ENCODE measurements around the gene KLF8.

Gene KLF8

DNA sequence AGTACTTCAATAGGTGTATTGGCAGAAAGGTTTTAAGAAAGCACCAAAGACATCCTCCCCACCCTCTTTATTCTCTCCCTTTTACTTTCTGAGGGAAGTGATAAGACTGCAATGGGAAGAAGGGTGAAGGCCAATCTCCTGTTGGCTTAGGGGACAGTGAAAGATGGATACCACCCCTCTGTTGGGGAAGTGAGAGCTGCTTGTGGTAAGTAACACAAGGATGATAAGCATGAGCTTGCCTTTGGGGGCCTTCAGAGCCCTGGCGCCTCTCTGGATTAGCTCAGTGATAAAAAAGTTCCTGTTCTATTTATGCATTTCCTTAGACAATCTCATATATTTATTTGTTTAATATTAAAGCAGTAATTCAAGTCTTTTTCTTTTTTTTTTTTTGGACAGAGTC is 5.2 kb upstream of the KLF8 start:
- TF ChIP-seq, protein P1, sequence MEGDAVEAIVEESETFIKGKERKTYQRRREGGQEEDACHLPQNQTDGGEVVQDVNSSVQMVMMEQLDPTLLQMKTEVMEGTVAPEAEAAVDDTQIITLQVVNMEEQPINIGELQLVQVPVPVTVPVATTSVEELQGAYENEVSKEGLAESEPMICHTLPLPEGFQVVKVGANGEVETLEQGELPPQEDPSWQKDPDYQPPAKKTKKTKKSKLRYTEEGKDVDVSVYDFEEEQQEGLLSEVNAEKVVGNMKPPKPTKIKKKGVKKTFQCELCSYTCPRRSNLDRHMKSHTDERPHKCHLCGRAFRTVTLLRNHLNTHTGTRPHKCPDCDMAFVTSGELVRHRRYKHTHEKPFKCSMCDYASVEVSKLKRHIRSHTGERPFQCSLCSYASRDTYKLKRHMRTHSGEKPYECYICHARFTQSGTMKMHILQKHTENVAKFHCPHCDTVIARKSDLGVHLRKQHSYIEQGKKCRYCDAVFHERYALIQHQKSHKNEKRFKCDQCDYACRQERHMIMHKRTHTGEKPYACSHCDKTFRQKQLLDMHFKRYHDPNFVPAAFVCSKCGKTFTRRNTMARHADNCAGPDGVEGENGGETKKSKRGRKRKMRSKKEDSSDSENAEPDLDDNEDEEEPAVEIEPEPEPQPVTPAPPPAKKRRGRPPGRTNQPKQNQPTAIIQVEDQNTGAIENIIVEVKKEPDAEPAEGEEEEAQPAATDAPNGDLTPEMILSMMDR (conservative IDR thresholded peaks at IDR 0.05; ENCODE audit: low read depth) = no peak
- DNase-seq (ENCODE audit: low spot score) = no peak
- no peak overlapping the region for H3K27ac ChIP-seq
- ChIA-PET POLR2A (ENCODE audit: low non-redundant PET) (no interaction called here), CTCF (interaction anchor here (0.6 kb wide), 1 partner anchor 833 kb away, joined by 3 read pairs; no protein-coding TSS in a partner anchor)

DNA sequence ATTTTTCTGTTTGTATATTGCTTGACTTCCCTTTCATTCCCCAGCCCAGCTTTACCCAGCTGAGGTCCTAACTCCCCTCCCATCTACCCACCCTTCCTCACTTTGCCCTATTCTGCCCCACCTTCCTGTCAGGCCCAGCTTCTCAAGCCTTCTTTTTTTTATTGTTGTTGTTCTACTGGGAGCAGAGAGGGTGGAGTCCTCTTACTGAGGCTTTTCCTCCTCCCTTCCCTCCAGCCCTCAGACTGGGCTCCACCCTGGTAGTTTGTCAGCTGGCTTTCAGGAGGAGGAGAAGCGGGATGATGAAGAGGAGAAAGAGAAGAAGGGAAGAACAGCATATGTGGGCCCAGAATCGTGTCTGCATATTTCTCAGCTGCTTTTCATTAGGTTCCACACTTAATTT is 3.2 kb upstream of the KLF8 start:
- ChIA-PET CTCF (no interaction called here), POLR2A (ENCODE audit: low non-redundant PET) (no interaction called here)
- TF ChIP-seq, protein P1 (conservative IDR thresholded peaks at IDR 0.05; ENCODE audit: low read depth) = no peak
- DNase-seq (ENCODE audit: low spot score) = no peak
- no peak overlapping the region for H3K27ac ChIP-seq

DNA sequence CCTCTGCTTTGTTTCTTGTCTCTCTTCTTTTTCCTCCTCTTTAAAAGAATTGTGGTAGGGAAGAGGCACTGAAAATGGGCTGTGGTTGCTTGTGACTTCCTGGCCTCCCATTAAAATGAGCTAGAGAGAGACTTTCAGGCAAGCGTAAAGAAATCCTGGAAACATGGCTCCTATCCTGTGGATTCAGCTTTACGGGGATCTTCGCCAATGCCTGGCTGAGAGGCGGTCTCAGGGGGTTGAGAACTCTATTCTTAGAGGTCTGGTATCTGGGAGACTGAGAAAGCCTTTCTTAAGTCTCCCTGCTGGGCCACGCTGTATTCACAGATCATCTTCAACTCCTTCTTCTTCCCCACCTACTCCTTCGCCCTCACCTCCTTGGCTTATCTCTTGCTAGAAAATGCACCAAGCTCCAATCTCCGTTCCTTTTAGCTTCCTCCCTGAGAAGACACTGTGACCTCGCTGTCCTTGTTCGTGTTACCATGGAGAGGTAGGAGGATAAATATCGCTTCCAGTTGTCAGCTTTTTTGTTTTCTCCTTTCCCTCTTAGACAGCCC is 542 bp upstream of the KLF8 start:
- ChIA-PET CTCF (no interaction called here), POLR2A (ENCODE audit: low non-redundant PET) (no interaction called here)
- no peak for DNase-seq (ENCODE audit: low spot score)
- no peak overlapping the region for H3K27ac ChIP-seq
- TF ChIP-seq, protein P1 (conservative IDR thresholded peaks at IDR 0.05; ENCODE audit: low read depth) = no peak

DNA sequence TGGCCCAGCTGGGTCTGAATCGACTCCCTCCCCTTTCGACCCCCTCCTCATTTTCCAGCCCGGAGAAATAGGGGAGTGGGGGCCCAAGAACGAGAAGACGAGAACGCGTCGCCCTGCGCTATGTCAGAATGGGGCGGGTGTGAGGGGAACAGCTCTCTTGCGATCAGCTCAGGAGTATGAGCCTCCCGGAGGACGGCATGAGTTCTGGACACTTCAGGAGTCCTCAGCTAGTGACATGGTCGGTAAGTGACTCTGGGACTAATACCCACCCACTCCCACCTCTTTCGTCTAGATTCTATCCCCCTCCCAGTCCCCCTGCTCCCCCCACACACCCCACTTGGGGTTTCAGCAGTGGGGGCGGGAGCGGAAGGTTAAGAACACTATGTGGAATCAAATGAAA is 944 bp downstream of the KLF8 start:
- ChIA-PET POLR2A (ENCODE audit: low non-redundant PET) (no interaction called here), CTCF (no interaction called here)
- DNase-seq (ENCODE audit: low spot score) = no peak
- H3K27ac ChIP-seq = no peak overlapping the region
- TF ChIP-seq, protein P1 (conservative IDR thresholded peaks at IDR 0.05; ENCODE audit: low read depth) = no peak

DNA sequence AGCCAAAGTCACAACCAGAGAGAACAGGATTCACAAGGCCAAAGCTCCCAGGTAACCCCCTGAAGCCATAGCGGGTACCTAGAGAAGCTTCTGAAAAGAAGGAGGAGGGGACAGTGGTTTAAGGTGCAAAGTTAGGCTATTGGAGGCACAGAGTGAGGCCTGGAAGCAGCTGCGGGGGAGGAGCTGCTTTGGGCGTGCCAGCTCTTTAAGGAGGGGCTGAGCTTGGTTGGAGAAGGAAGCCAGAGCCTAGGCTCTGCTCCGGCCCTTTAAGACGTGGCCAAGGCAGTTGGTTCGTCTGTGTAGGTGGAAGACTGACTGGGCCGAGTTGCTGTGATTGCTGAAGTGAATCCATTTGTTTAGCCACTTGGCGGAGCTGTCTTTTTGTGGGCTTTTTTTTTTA is 1.5 kb downstream of the KLF8 start:
- POLR2A ChIA-PET (ENCODE audit: low non-redundant PET) = no interaction called here
- no peak for DNase-seq (ENCODE audit: low spot score)
- CTCF ChIA-PET = no interaction called here
- H3K27ac ChIP-seq = no peak overlapping the region
- TF ChIP-seq, protein P1 (conservative IDR thresholded peaks at IDR 0.05; ENCODE audit: low read depth) = no peak

DNA sequence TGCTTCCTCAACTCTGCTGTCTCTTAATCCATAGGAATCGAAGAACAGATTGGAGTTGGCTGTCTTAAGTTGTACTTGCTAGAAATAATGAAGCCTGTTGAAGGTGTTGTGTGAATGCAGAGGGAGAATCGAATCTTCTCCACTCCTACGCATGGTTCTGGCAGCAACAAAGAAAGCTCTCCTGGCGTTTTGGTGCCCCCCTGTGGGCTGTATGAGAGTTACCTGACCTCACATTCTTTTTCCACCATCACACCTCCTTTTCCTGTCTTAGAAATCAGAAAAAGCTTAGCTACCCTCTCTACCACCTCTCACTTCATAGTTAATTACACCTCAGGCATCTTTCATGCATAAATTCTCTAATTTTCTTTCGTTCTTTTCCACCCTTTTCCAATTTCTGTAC is 16.3 kb downstream of the KLF8 start:
- TF ChIP-seq, protein P1 (conservative IDR thresholded peaks at IDR 0.05; ENCODE audit: low read depth) = peak; percentile 55
- ChIA-PET CTCF (interaction anchor here (0.5 to 1.1 kb wide), 3 partner anchors 10 to 907 kb away, joined by 3 to 4 read pairs (median 3); no protein-coding TSS in a partner anchor), POLR2A (ENCODE audit: low non-redundant PET) (no interaction called here)

More for the DNA sequence above, 16.3 kb downstream of the KLF8 start:
- peak; percentile 11 for DNase-seq (ENCODE audit: low spot score)
- no peak overlapping the region for H3K27ac ChIP-seq

Measured in RWPE1 (cell line).